Myometrial cell (primary cell): Measurements from ENCODE around the gene CTSA. TPM values are rescaled to one million over a fixed set of nuclear protein-coding genes. Genes with fewer than 3 reads are reported as not detected.

Experiments used
- total RNA-seq: library from RNA; depleted of rRNA; stranded (reverse); fragments of >200 nt; gene quantifications from 2 replicates; pipeline ENCODE4 v1.2.3, GENCODE V29; 2015

CTSA gene
- 87.2 and 101 TPM in 2 replicates for total RNA-seq

DNA sequence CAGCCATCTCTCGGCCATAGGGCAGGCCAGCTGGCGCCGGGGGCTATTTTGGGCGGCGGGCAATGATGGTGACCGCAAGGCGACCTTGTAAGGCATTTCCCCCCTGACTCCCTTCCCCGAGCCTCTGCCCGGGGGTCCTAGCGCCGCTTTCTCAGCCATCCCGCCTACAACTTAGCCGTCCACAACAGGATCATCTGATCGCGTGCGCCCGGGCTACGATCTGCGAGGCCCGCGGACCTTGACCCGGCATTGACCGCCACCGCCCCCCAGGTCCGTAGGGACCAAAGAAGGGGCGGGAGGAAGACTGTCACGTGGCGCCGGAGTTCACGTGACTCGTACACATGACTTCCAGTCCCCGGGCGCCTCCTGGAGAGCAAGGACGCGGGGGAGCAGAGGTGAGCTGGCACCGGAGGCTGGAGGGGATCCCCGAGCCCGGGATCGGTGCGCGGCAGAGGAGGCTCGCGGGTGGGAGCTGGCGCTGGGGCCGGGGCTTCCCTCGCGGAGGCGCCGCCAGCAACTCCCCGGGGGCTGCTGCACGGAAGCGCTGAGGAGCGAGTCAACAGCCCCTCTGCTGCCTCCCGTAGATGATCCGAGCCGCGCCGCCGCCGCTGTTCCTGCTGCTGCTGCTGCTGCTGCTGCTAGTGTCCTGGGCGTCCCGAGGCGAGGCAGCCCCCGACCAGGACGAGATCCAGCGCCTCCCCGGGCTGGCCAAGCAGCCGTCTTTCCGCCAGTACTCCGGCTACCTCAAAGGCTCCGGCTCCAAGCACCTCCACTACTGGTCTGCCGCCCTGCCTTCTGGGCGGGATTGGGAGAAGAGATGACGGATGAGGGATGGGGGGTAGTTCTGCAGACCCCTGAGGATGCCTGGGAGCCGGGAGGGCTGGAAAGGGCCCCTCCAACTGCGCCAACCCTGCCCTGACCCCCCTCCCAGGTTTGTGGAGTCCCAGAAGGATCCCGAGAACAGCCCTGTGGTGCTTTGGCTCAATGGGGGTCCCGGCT, at the start of gene CTSA, which contains the start of gene NEURL2:
TSS of gene CTSA (plus strand) at position 351 of the 999 bp plus-strand sequence. CDS start at position 585, 234 bp downstream.
TSS of gene NEURL2 (minus strand) at position 224 of the 999 bp plus-strand sequence. CDS start at position 7, 217 bp downstream.

DNA sequence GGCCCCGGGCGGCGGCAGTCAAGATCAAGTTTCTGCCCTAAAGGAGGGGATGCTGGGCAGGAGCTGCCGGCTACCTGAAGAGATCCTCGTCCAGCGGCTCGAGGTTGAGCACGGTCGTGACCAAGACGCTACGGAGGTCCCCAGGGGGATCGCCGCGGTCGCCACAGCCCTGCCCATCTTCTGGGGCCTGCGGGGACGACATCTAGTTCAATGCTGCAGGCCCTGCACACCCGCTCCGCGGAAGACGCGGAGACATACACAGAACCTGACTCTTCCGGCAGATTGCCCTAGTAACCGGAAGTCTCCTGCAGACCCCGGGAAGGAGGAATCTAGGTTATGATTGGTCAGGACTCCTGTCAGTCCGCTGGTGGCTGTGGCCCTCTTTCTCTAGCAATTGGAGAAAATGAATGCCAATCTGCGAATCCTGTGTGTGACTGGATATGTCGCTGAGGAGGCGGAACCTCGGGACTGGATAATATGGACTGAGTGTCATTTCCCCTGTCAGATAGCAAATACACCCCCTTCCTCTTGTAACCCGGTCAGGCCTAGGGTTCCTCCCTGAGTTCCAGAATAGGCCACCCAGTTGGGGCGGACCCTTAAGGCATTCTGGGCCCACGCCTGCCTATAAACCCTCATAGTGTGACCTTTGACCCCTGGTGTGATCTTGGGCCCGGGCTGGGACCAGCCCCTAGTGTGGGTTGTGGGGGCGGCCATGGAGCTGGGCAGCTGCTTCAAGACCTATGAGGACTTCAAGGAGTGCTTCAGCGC, 33.8 kb upstream of the CTSA start, which contains the start of the genes ACOT8 and ZSWIM3:
TSS of gene ACOT8 (minus strand) at position 279 of the 768 bp plus-strand sequence. CDS start at position 202, 77 bp downstream.
TSS of gene ZSWIM3 (plus strand) at position 501 of the 768 bp plus-strand sequence. CDS start at position 713, 212 bp downstream.

DNA sequence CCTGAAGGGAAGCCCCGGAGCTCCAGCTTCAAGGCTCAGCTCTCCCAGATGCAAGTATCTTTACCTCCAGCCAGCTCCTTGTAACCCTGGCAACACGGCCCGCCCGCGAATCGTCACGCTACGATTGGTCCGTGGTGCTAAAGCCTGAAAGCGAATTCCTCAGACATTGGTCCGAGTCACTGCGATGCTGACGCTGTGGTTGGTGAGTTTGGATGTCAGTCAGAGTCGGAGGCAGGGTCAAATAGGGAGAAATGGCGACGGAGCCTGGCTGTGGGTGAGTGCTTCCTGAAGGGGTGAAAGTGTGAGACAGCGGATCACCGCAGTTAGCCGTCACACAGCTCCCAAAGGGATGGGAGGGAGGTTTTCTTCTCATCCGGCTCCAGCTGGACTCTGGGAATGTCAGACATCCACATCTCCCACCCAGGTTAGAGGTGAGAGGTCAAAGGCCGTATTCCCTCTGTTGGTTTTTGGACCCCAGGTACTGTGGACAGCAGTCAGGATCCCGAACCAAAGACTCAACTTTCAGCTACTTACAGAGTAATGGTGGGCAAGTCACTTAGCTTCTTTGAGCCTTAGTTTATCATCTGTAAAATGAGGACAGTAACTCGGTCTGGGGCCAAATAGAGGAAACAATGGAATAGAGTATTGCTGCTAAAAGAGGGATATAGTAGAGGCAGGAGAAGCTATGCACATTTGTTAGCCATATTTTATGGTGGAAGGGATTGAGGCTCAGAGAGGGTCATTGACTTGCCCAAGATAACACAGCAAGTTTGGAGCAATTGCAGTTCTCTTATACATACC, 9.9 kb upstream of the CTSA start, which contains the start of gene ZSWIM1:
TSS of gene ZSWIM1 (plus strand) at position 240 of the 801 bp plus-strand sequence. CDS start 1,366 bp downstream, outside the sequence.

DNA sequence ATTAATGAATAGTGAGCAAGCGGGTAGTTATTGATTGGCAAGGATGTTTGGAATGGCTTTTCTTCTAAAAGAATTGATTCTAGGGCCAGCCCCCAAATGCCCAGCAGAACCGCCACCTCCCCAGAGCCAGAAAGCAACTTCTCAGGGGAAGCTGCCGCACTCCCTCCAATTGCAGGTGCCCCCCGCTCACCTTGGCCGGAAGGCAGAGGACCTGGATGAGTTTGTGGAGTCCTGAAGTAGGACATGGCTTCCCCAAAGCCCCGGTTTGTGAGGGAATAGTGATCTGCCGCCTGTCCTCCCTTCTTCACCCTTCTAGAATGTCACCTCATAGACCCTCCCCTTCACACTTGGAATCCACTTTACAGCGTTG, 3.8 kb upstream of the CTSA start, which contains the start of gene SPATA25:
TSS of gene SPATA25 (minus strand) at position 277 of the 370 bp plus-strand sequence. CDS start at position 245, 32 bp downstream.

DNA sequence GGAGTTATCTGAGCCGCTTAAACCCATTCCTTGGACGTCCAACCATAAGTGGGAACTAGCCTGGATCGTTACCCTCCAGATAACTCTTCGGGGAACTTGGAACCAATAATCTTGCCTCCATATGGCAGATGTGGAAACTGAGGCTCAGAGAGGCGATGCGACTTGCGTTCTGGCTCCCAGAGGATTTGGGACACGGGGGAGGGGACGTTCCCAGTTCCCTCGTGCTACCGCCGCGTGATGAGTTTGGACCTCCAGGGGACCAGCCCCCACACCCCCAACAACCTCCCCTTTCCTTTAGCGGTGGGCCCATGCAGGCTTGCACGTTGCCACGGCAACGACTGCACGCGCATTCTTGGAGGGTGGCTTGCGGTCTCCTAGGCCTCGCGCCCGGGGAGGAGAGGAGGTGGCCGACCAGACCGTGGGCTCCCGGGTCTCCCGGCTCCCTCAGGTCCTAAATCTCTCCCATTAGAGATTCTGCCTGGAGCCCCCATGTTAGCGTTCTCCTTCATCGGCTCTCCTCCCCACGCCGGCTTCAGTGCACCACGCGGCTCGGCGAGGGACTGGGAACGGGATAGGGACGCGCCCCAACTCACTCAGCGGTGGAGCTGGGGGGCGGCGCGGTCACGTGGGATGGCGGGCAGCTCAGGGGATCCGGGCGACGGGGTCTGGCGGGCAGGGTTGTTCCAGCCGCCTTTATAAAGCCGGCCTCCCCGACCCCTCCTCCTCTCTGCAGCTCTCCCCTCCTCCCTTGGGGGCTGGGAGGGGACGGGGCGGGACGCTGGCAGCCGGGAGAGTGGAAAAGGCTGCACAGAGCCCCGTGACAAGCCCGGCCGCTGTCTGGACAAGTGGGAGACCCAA, 20.6 kb downstream of the CTSA start, which contains the start of gene PLTP:
TSS of gene PLTP (minus strand) at position 670 of the 858 bp plus-strand sequence. CDS start 703 bp downstream, outside the sequence.

DNA sequence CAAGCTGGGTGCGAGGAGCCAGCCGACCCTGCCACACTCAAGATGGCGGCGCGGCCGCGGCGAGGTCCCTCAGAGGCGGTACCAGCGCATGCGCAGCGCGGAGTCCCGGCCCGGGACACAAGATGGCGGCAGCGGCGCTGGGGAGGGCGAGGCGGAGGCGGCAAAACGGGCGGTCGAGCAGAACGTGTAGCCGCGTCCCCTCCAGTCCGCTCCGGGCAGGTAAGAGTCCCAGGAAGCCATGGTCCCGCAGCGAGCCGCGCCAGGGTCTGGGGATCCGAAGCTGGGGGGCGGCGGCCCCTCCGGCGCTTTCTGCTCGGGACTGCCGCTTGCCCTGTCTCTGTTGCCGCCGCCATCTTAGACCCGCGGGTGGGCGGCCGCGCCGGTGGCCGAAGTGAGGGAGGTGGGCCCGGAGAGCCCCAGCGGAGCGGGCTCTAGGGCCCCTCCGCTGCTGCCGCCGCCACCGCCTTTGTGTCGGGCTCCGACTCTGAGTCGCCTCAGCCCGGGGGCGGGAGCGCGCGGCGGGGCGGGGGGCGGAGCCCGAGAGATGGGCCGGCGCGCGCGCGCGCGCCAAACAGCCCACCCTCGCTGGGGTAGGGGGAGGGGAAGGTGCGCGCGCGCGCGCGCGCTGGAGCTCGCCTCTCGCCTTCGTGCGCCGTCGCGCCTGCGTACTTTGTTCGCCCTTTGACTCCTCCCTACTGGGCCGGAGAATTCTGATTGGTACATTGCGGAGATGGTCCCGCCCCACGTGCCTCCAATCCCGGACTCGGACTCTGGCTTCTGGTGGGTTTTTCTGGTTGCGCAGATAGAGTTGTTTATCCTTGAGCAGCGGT, 43.7 kb downstream of the CTSA start, which contains the start of gene PCIF1:
TSS of gene PCIF1 (plus strand) at position 98 of the 830 bp plus-strand sequence. CDS start 4,317 bp downstream, outside the sequence.

Other genes with a start within 250 kb of the CTSA start
- not detected in 2 replicates for gene WFDC11, start 221.1 kb upstream of the CTSA start, total RNA-seq
- gene WFDC13, start 189.3 kb upstream of the CTSA start, total RNA-seq, result not detected in 2 replicates
- not detected in 2 replicates for gene WFDC10B, start 186.3 kb upstream of the CTSA start, total RNA-seq
- not detected in 2 replicates for gene SPINT4, start 169.0 kb upstream of the CTSA start, total RNA-seq
- 0.89 and 5.8 TPM in 2 replicates for gene WFDC3, start 99.5 kb upstream of the CTSA start, total RNA-seq
- gene DNTTIP1, start 99.4 kb upstream of the CTSA start, total RNA-seq, result 28.5 and 34.6 TPM in 2 replicates
- gene UBE2C, start 78.7 kb upstream of the CTSA start, total RNA-seq, result 85.6 and 91.8 TPM in 2 replicates
- not detected in 2 replicates for gene TNNC2, start 64.0 kb upstream of the CTSA start, total RNA-seq
- 69.8 and 73.5 TPM in 2 replicates for gene SNX21, start 57.5 kb upstream of the CTSA start, total RNA-seq
- gene ACOT8, start 33.9 kb upstream of the CTSA start, total RNA-seq, result 58.3 and 71.8 TPM in 2 replicates
- 2.6 and 5.1 TPM in 2 replicates for gene ZSWIM3, start 33.7 kb upstream of the CTSA start, total RNA-seq
- gene ZSWIM1, start 10.1 kb upstream of the CTSA start, total RNA-seq, result 7.8 and 12.2 TPM in 2 replicates
- not detected in 2 replicates for gene SPATA25, start 3.7 kb upstream of the CTSA start, total RNA-seq
- gene NEURL2, start 127 bp upstream of the CTSA start, total RNA-seq, result 1.2 and 6.4 TPM in 2 replicates
- gene PLTP, start 20.8 kb downstream of the CTSA start, total RNA-seq, result 36.3 and 43.6 TPM in 2 replicates
- gene PCIF1, start 43.3 kb downstream of the CTSA start, total RNA-seq, result 13.8 and 31.7 TPM in 2 replicates
- gene ZNF335, start 80.9 kb downstream of the CTSA start, total RNA-seq, result 9.5 and 12.4 TPM in 2 replicates
- under 0.01 and 0.58 TPM in 2 replicates for gene MMP9, start 117.6 kb downstream of the CTSA start, total RNA-seq
- 0.18 TPM in 1 of 2 replicates, not detected in the other for gene SLC12A5, start 137.9 kb downstream of the CTSA start, total RNA-seq
- gene NCOA5, start 198.6 kb downstream of the CTSA start, total RNA-seq, result 13.8 and 16.4 TPM in 2 replicates
- 6.7 and 11.8 TPM in 2 replicates for gene CD40, start 227.0 kb downstream of the CTSA start, total RNA-seq